CD4-positive, alpha-beta T cell treated with Interleukin-17A for 4 hours (primary cell): ENCODE measurements around the gene ITGA2.

Experiments used
- DNase-seq: peaks from one replicate; pipeline ENCODE4 v3.0.0-alpha.2; 2020; ENCODE audit warnings: mixed read lengths

The ITGA2 gene

GRCh38 chr5:53022930-53023511 is 33.9 kb downstream of the ITGA2 start:
- no peak for DNase-seq

- DNase-seq = no peak
Measured at GRCh38 chr5:53023969-53024368, 34.8 kb downstream of the ITGA2 start.

- DNase-seq = no peak
Measured at GRCh38 chr5:53024535-53024934, 35.4 kb downstream of the ITGA2 start.

- no peak for DNase-seq
Measured at GRCh38 chr5:53025487-53025886, 36.3 kb downstream of the ITGA2 start.

- DNase-seq = no peak
Measured at GRCh38 chr5:53027913-53028312, 38.8 kb downstream of the ITGA2 start.

- no peak for DNase-seq
Measured at GRCh38 chr5:53029608-53030007, 40.5 kb downstream of the ITGA2 start.

GRCh38 chr5:53030893-53031292 is 41.7 kb downstream of the ITGA2 start:
- no peak for DNase-seq

GRCh38 chr5:53031695-53032096 is 42.5 kb downstream of the ITGA2 start:
- DNase-seq = peak; percentile 25

GRCh38 chr5:53032188-53032587 is 43.0 kb downstream of the ITGA2 start:
- DNase-seq = no peak

GRCh38 chr5:53034832-53035231 is 45.7 kb downstream of the ITGA2 start:
- no peak for DNase-seq

GRCh38 chr5:53035868-53036381 is 46.8 kb downstream of the ITGA2 start:
- no peak for DNase-seq

GRCh38 chr5:53037141-53037859 is 48.1 kb downstream of the ITGA2 start:
- no peak for DNase-seq

- no peak for DNase-seq
Measured at GRCh38 chr5:53038196-53038847, 49.2 kb downstream of the ITGA2 start.

GRCh38 chr5:53039855-53040254 is 50.7 kb downstream of the ITGA2 start:
- no peak for DNase-seq

GRCh38 chr5:53041071-53041692 is 52.0 kb downstream of the ITGA2 start:
- no peak for DNase-seq

GRCh38 chr5:53041740-53042139 is 52.6 kb downstream of the ITGA2 start:
- DNase-seq = no peak

GRCh38 chr5:53045263-53045662 is 56.1 kb downstream of the ITGA2 start:
- no peak for DNase-seq

GRCh38 chr5:53048248-53048647 is 59.1 kb downstream of the ITGA2 start:
- DNase-seq = no peak

- no peak for DNase-seq
Measured at GRCh38 chr5:53052499-53052898, 63.3 kb downstream of the ITGA2 start.

GRCh38 chr5:53053364-53053763 is 64.2 kb downstream of the ITGA2 start:
- DNase-seq = no peak

- DNase-seq = no peak
Measured at GRCh38 chr5:53055365-53055764, 66.2 kb downstream of the ITGA2 start.

- DNase-seq = no peak
Measured at GRCh38 chr5:53059281-53059680, 70.1 kb downstream of the ITGA2 start.

- no peak for DNase-seq
Measured at GRCh38 chr5:53063176-53063575, 74.0 kb downstream of the ITGA2 start.

GRCh38 chr5:53063791-53064190 is 74.6 kb downstream of the ITGA2 start:
- DNase-seq = no peak
